HG02870 (cell line): ENCODE results near the gene ZFP64.
A peak's percentile ranks its signal among the peaks of the same experiment; 100 is the strongest.
"Not testable (repeated sequence)": the region's sequence is repeated elsewhere in the genome, so short reads cannot be mapped to it uniquely, and the experiment has no call there.

Source experiments
- ATAC-seq: cut with Tn5 transposase; IDR thresholded peaks from one replicate; pipeline ENCODE4 v1.9.1; 2021; ENCODE audit warnings: mild to moderate bottlenecking, moderate library complexity; ENCODE audit not compliant: unreplicated experiment

ZFP64 gene

DNA sequence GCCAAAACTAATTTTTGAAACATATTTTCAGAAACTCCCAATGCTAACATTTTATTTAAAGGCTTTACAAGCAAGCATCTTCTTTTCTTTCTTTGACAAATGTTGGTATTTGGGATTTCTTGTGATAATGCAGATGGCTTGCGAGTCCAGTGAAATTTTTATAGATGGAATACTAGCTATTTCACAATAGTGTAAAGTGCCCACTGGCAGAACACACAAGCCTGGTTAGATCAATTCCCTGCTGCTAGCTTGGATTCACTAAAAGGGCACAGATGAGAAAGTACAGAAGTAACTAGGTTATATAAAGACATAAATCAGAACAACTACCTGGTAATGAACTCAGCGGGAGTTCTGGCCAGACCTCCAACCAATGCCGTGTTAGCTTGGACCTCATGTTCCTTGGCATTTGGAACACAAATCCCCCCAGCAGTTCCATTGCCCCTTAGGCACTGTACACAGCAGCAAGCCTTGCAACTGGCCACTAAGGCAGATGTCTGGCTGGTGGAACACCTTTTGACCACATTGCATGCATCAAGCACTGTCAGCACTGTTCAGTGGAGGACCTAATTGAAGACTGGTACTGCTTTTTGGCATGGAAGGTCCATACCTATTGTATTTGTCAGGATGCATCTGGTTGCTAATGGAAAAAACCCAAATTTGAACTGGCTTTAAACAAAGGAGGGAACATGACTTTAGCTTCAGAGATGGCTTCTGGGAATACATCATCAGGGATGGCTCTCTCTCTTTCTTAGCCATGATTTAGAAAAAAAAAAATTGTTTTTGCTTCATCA lies 15.6 kb upstream of the ZFP64 start:
- ATAC-seq = no peak

DNA sequence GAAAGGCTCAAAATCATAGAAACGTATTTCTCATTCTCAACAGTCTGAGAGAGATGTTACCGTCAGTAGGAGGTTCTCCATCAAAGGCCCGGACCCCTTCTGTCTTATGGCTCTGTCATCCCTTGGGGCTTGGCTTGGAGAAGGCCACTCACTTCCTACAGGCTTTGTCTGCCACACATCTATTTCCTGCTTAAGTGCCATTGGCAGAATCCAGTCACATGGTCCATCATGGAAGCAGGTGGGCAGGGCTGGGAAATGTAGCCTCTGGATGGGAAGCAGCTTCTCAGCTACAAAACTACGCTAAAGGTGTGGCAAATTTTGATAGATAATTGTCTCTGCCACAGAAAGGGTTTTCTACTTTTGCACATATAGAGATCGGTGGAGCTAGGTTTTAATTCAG lies 12.6 kb upstream of the ZFP64 start:
- ATAC-seq = no peak

DNA sequence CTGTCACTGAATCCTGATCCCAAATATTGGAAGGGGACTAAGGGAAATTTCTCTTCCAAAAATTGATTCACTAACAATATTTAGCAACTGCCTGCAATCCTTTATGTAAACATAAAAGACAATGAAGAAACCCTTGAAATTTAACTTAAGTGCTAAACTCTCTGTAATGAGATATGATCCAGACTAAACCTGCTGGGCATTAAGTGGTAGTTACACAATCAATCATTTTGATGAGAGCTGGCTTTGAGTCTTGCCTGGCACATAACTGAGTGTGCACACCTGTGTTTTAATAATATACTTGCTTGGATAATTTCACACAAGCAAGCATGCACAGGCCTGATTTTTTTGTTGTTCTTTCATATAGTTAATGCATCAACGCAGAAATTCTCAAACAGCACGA lies 9.8 kb upstream of the ZFP64 start:
- ATAC-seq = no peak

DNA sequence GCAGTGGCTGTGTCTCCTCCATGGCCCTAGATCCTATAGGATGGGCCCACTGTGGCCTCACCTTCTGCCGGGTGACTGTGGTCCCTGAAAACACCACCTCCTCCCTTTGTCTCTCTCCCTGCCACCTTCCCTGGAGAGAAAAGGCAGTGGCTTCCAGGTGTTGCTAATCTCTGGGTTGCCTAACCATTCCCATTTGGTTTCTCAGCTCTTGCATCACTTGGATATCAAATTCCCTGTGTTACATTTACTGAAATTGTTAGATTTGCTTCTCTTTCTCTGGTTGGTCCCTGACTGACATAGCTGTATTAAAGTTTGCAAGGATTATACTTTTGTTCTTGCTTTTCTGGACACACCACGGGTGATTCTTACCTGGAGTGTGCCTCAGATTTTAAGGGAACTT lies 9.3 kb upstream of the ZFP64 start:
- no peak for ATAC-seq

DNA sequence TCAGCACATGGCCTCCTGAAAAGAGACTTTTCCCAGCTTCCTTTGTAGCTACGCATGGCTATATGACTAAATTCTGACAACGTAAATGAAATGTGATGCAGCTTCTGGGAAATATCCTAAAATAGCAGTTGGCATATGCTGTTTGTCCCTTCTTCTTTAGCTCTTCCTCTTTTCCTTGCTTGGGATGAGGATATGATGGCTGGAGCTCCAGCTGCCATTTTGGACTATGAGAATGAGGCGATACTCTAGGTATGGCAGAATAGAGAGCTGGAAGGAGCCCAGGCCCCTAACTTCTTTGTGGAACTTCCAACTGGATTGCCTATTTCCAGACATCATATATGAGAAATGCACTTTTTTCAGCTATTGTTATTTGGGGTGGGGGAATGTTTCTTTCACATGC lies 5.3 kb upstream of the ZFP64 start:
- no peak for ATAC-seq

DNA sequence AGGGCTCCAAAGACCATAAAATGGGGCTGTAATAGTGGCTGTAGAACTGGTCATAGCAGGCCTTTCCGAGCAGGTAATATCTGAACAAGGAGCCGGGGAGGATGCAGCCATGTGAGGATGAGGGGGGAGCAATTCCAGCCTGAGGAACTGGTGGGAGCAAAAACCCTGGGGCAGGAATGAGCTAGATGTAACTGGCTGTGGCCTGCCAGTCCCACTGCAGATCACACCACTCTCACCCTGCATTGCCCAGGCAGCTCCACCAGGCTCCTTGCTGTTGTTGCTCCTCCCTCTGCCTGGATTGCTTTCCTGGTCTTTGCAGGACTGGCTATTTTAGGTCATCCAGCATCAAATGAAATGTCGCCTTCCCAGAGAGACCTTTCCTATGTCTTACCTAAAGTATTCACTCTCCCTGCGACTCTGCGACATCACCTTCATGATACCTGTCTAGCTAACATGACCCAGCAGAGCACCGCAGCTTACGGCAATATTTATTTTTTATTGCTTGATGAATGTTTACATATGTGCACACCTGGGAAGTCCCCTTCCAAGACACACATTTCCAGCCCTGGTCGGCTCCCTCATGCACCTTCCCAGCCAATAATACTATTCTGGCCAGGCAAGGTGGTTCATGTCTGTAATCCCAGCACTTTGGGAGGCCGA lies 2.4 kb upstream of the ZFP64 start:
- no peak for ATAC-seq

DNA sequence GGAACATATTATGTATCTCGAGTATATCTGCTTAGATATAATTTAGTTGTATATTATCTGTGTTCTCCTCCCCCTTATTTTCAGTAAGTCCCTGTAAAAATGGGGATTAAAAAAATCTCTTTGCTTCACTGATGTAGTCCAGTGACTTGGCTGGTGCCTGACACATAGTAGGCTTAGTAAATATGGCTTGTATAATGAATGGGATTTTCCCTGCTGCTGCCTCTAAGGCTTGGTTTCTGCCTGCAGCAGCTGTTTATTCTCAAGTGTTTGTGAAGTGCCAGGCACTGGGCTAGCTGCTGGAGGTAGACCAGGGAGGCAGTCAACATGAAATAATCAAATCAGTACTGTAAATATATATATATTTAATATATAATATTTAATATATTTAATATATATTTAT lies 1.6 kb upstream of the ZFP64 start:
- no peak for ATAC-seq

DNA sequence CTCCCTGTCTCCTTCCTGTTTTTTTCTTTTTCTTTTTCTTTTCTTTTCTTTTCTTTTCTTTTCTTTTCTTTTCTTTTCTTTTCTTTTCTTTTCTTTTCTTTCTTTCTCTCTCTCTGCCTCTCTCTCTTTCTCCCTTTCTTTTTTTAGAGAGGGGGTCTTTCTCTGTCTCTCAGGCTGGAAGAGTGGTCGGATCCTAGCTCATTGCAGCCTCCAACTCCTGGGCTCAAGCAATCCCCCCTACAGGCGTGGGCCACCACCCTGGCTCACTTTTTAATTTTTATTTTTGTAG lies 1.1 kb upstream of the ZFP64 start:
- ATAC-seq = not testable (repeated sequence)

DNA sequence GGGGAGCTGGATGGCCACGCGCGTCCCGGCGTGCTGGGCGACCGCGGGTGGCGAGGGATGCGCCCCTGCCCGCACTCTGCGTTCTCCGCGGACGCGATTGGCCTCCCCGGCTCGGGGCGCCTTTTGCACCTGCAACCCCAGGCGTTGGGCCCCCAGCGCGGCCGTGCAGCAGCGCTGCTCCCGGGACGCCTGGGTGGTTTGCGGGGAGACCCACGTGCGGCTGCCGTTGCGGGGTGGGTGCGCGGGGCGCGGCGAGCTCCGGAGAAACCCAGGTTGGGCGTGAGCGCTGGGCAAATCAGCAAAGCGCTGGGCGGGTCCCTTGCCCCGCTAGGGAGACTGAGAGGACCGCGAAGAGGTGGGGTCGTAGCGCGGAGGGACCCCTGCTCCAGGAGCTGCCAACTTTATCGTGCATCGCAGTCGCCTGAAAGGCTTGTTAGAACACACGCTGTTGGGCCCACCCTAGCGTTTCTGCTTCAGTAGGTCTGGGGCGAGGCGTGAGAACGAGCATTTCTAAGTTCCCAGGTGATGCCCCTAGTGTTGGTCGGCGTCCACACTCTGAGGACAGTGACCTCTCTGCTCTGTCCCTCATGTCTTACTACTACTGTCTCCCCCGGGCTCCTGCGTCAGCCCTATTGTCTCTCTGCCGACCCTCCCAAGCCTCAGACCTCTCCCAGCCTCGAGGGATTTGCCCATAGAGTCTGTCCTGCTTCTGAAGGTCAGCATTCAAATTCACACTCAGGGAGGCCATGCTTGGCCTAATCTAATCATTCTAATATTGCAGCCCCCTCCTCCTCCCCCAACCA lies 538 bp upstream of the ZFP64 start:
- ATAC-seq = peak; percentile 37

DNA sequence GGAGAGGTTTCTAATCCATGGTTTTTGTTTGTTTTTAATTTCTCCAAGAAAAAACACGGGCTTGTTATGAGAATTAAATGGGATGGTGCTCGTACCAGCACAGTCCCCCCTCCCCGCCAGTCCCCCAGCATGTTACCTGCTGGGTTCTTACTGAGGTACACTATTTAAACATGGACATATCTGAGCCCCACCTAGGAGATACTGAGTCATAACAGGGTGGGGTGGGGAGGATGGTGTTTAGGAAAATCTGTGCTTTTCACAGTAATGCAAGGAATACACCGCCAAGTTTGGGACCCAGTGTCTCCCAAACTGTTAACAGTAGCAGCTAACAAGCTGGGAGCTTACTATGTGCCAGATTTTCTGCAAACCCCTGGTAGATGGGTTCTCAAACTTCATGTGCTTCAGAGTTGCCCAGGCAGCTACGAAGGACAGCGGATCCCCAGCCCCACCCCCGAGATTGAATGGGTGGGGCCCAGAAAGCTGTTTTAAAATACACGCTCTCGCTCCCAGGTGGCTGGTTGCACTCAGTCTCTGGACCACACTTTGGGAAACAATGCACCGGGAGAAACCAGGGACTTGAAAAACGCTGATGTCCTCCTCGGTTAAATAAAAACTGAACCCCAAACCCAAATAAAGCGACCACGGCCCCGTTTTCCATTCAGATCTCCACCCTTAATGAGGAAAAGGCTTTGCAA lies 995 bp downstream of the ZFP64 start:
- peak; percentile 42 for ATAC-seq

DNA sequence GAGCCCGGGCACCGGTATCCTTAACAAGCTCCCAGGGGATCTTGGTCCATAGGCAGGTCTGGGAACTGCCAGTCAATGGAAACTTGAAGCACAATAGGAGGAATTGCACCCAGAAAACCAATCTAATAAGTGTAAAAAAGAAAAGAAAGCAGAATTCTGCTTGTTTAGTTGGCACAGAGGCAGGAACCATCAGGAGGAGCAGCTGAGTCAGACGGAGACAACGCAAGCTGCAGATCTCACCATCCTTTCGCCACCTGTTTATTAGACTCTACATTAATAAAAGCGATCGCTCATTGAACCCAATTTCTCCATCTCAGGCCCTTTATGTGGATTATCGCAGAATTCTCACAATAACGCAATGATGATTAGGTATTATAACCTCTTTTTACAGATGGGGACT lies 9.8 kb downstream of the ZFP64 start:
- no peak for ATAC-seq

DNA sequence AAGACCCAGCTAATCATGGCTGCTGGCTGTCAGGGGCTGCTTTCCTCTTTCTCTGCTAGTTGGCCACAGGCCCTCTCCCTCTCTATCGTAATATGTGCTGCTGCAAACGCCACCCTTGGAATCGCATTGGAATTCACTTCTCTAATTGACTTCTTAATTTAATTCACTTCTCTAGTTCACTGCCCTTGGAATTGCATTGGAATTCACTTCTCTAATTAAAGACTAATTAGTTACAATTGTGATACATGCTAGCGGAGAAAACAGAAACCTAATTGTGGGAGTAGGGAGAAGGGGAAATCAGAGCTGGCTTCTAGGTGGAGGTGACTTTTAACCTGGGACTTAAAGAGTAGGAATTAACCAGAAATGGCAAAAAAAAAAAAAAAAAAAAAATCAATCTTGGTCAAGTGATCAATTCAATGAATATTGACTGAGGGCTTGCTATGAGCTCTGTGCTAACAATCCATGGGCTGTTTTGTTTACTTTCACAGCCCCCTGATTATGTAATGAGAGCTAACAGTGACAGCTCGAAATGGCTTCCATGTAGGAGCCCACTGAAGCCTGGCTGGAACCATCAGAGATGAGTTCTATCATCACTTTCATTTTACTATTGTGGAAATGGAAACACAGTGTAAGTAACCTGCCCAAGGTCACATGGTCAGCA lies 11.3 kb downstream of the ZFP64 start:
- ATAC-seq = no peak

DNA sequence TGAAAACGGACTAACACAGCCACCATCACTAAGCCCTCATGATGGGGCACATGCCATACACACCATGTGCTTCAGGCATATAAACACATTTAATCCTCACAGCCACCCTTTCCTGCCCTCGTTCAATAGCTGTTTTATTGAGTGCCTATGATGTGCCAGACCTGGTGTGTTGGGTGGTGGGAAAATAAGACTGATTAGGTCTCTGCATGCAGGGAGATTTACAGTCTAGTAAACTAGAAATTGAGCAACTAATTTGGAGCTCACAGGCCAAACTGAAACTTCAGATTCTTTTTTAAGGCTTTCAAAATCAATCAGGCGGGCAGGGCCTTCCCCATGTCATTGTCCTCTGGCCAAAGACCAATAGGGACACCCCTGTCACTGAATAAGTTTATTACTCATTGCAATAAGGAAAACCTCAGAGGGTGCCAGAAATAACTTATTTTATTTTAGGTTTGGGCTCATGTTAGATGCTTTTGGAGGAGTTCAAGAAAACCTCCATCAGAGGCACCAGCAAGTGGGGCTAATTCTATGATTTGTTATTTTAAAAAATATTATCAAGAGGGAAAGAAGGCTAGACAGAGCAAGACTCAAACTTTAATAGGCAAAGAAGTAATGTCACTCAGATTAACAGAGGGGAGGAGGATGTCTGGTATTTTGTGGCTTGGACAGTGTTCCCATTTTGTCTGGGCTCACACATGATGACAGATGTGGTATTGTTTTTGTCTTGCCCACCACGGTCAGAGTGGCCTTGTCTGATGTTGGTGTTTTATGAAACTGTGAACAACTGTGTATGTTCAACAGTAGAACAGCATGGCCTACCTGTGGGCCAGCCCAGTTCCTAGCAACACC lies 12.0 kb downstream of the ZFP64 start:
- peak; percentile 87 for ATAC-seq

DNA sequence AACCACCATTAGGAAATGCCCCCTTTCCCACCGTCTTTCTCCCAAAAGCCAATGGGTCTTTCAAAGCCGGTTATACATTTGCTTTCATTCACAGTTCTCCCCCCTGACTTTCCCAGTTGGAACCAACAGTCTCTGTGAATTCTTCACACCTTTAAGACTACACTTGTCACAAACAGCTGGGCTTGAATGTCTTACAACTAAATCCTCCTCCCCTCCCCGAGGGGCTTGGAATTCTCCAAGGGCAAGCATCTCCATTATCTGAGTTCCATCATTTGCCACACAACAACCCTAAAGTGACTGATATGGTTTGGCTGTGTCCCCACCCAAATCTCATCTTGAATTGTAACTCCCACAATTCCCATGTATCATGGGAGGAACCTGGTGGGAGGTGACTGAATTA lies 12.9 kb downstream of the ZFP64 start:
- no peak for ATAC-seq

DNA sequence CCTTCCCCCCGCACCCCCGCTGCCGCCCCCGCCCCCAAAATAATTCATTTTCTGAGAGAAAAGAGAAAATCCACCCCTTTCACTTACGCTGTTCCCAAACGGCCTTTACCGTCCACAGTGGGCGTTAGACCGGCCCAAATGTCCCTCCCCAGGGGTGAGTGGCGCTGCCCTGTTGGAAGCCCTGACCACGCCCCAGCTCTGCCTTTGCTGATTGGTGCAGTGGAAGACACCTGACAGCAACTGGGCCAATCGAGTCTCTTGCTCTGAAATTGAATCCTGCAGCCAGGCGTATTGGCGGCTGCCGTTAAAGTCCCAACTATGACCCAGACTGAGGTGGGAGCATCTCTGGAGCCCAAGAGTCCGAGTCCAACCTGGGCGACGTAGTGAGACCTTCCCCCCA lies 15.7 kb downstream of the ZFP64 start:
- no peak for ATAC-seq

DNA sequence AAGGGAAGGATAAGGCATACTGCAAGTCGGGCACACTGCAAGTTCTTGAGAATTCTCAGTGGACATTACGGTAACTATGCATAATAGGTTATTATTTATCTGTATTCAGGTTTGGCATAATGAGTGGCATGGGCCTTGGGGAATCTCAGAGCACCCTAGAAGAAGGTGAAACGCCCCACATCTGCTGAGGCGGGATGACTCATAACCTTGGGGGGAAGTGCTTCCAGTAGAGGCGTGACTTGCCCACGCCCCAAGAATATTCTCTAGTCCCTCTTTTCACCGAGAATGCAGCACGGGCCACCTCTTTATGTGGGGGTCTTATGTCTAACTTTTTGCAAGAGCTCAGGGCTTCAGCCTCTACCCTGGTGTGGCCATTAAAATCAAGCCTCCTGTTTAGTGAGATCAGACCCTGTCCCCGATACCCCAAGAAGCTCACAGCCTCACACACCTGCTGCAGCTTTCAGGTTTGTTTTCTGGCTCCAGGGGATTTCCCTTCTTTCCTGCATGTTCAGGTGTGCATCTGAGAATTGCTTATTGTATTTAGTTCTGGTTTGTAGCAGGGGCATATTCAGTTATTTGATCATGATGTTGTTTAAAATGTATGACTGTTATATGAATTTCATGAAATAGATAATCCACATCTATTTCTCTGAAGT lies 19.1 kb downstream of the ZFP64 start:
- ATAC-seq = peak; percentile 89

DNA sequence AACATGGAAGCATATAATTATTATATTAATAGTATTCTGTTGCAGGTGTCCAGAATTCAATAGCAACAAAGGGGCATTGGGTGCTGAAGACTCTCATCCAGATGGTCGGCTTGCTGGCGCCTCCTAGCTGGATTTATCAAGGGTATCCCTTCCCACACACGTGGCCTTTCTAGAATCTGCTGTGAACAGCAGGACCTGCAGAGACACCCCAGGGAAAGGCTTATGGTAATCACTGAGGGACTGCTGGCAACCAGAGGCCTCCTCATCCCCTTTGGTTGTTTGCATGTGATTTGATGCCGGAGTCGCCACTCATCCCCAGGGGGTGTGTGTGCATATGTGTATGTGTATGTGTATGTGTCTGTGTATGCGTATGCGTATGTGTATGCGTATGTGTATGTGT lies 20.6 kb downstream of the ZFP64 start:
- no peak for ATAC-seq

DNA sequence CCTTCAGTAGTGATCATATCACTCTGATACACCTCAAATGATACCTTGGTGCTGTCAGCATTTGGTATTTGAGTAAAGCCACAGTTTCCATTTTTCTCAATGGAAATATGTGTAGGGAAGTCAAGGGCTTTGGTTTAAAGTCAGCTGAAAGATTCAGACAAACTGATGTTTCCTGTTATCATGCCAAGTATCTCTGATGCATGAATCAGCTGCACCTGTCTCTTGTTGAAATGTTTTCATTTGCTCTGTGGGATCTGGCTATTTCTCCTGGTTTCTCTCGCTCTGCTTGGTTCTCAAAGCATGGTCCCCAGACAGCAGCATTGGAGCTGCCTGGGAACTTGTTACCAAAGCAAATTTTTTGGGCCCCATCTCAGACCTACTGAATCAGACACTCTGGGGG lies 23.5 kb downstream of the ZFP64 start:
- no peak for ATAC-seq

DNA sequence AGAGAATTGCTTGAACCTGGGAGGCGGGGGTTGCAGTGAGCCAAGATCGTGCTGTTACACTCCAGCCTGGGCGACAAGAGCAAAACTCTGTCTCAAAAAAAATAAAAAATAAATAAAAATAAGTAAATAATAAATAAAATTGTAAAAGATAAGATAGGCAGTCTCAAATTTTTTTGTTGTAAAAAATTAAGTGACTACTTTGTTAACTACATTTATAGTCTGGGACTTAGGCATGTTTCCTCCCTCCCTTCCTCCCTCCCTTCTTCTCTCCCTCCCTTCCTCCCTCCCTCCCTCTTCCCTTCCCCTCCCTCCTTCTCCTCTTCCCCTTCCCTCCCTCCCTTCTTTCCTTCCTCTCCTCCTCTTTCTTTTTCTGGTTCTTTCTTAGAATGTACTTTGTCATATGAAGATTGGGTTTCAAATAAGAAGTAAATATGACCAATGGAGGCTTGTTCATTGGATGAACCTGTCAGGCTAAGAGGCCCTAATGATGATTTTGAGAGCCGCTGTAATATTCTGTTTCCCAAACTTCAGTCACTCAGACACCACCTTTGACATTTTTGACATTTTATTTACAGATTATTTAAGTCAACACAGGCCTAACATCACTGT lies 24.2 kb downstream of the ZFP64 start:
- no peak for ATAC-seq
